SH-SY5Y (cell line): Measurements from ENCODE around the gene EML5.

ENCODE experiments used
- GATA2 ChIP-seq: IDR thresholded peaks from 2 replicates; pipeline ENCODE4 v1.6.1; 2011; ENCODE audit warnings: mild to moderate bottlenecking, low read depth, low read length
- GATA3 ChIP-seq: IDR thresholded peaks from 2 replicates; pipeline ENCODE4 v1.6.1; 2011; ENCODE audit warnings: low read depth, mild to moderate bottlenecking, low read length, moderate library complexity

DNA sequence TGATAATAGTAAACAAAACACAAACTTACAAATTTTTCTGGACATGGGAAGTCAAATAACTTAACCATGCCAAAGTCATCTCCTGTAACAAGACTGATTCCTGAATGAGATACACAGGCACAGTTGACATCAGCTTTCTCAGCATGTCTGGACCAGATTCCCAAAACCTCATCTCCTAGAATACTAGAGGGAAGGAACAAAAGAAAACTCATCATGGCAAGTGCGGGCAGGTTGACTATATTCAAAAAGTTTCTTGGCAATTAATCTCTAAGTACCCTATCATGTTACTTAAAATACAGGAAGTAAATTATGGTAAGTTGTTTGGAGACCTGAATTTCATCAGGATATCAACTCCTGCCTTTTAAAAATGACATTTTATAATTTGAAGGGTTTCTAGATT, 176.1 kb downstream of the EML5 start:
- TF ChIP-seq GATA2 (no peak), GATA3 (no peak)
